Measurements from ENCODE around the gene STK39. TPM values are rescaled to one million over a fixed set of nuclear protein-coding genes. Genes with fewer than 3 reads are reported as not detected.

The STK39 gene
- total RNA-seq, 4 donors from 2014 or later: 13.8 to 28.2 (median 18.3) TPM

DNA sequence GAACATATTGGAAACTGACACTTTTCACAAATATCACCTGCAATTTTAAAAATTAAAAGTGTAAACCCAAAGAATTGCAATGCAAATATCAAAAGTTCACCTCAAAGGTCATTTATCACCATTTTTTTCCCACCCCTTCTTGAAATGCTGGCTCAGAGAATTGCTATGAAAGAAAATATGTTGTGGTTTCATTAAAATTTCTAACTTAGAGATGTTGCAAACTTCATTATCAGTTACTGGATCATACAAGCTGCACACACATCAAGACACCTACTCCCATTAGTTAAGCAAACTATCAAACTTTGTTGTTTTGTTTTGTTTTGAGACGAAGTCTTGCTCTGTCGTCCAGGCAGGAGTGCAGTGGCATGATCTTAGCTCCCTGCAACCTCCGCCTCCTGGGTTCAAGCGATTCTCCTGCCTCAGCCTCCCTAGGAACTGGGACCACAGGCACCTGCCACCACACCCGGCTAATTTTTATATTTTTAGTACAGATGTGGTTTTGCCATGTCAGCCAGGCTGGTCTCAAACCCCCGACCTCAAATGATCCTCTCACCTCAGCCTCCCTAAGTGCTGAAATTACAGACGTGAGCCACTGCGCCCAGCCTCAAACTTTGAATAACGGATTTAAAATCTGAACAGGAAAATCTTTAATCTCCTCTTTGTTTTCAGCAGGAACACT lies 37.0 kb downstream of the STK39 start:
- no peaks in the 10 kb centered on the region for H3K36me3 ChIP-seq
- H3K9me3 ChIP-seq: no peaks in the 10 kb centered on the region
- 79% methylated on average over 9 of the region's 9 CpGs for WGBS
- DNase-seq (ENCODE audit: low spot score in 2 of 2): no peak
- peaks cover 15% of the 10 kb centered on the region for H3K4me1 ChIP-seq
- H3K4me3 ChIP-seq: peak overlapping the region; percentile 10
- H3K27me3 ChIP-seq: no peaks in the 10 kb centered on the region
- no peak for TF ChIP-seq POLR2A (IDR thresholded peaks at IDR 0.05)
- no peak for TF ChIP-seq EP300 (IDR thresholded peaks at IDR 0.05)
- no peak for TF ChIP-seq POLR2AphosphoS5 (IDR thresholded peaks at IDR 0.05)
- TF ChIP-seq, protein P1, sequence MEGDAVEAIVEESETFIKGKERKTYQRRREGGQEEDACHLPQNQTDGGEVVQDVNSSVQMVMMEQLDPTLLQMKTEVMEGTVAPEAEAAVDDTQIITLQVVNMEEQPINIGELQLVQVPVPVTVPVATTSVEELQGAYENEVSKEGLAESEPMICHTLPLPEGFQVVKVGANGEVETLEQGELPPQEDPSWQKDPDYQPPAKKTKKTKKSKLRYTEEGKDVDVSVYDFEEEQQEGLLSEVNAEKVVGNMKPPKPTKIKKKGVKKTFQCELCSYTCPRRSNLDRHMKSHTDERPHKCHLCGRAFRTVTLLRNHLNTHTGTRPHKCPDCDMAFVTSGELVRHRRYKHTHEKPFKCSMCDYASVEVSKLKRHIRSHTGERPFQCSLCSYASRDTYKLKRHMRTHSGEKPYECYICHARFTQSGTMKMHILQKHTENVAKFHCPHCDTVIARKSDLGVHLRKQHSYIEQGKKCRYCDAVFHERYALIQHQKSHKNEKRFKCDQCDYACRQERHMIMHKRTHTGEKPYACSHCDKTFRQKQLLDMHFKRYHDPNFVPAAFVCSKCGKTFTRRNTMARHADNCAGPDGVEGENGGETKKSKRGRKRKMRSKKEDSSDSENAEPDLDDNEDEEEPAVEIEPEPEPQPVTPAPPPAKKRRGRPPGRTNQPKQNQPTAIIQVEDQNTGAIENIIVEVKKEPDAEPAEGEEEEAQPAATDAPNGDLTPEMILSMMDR (IDR thresholded peaks at IDR 0.05): no peak
- peak overlapping the region; percentile 32 for H3K27ac ChIP-seq

DNA sequence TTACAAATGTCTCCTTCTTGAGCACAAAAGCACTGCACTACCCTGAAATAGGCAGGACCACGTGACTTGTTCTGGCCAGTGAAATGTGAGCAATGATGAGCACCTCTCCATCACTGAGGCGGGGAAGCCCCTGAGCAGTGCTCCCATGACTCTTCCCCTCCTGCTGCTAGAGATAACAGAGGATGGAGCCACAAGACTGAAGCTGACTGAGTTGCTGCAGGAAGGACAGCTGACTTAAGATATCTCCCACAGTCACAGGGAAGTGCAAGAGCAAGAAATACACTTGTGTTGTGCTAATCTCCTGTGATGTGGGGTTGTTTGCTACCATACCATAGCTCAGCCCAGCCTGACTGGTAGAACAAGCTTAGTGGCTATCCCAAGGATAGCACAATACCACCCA lies 38.7 kb downstream of the STK39 start:
- Histone ChIP-seq H3K9me3 (no peaks in the 10 kb centered on the region), H3K4me3 (no peak overlapping the region), H3K27me3 (no peaks in the 10 kb centered on the region), H3K4me1 (peaks cover 15% of the 10 kb centered on the region), H3K36me3 (no peaks in the 10 kb centered on the region), H3K27ac (no peak overlapping the region)
- TF ChIP-seq EP300 (IDR thresholded peaks at IDR 0.05) (no peak), POLR2AphosphoS5 (IDR thresholded peaks at IDR 0.05) (no peak), POLR2A (IDR thresholded peaks at IDR 0.05) (no peak)
- TF ChIP-seq, protein P1 (IDR thresholded peaks at IDR 0.05): no peak
- no peak for DNase-seq (ENCODE audit: low spot score in 2 of 2)
- WGBS: 100% methylated on average over 2 of the region's 2 CpGs

DNA sequence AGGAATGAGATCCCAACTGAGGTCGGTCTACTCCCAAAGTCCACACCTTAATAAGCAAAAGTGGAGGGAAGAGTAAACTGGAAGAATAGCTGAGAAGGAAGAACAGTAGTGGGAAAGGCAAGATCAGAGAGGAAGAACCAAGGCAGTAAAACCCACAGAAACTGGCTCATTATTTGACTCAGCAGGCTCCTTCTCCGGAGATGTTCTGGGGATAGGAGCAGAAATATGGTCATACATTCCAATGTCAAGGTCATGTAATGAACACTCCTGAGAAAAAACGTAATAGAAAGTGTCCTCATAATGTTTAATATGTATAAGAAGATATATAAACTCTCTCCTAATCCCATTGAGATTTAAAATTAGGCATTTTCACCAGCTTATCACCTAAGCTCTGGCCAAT lies 39.5 kb downstream of the STK39 start:
- H3K4me1 ChIP-seq: peaks cover 15% of the 10 kb centered on the region
- no peak for TF ChIP-seq POLR2A (IDR thresholded peaks at IDR 0.05)
- TF ChIP-seq EP300 (IDR thresholded peaks at IDR 0.05): no peak
- TF ChIP-seq, protein P1 (IDR thresholded peaks at IDR 0.05): no peak
- TF ChIP-seq POLR2AphosphoS5 (IDR thresholded peaks at IDR 0.05): no peak
- no peaks in the 10 kb centered on the region for H3K27me3 ChIP-seq
- H3K27ac ChIP-seq: no peak overlapping the region
- no peak for DNase-seq (ENCODE audit: low spot score in 2 of 2)
- H3K9me3 ChIP-seq: no peaks in the 10 kb centered on the region
- WGBS: 90% methylated on average over 3 of the region's 3 CpGs
- H3K4me3 ChIP-seq: no peak overlapping the region
- H3K36me3 ChIP-seq: no peaks in the 10 kb centered on the region

DNA sequence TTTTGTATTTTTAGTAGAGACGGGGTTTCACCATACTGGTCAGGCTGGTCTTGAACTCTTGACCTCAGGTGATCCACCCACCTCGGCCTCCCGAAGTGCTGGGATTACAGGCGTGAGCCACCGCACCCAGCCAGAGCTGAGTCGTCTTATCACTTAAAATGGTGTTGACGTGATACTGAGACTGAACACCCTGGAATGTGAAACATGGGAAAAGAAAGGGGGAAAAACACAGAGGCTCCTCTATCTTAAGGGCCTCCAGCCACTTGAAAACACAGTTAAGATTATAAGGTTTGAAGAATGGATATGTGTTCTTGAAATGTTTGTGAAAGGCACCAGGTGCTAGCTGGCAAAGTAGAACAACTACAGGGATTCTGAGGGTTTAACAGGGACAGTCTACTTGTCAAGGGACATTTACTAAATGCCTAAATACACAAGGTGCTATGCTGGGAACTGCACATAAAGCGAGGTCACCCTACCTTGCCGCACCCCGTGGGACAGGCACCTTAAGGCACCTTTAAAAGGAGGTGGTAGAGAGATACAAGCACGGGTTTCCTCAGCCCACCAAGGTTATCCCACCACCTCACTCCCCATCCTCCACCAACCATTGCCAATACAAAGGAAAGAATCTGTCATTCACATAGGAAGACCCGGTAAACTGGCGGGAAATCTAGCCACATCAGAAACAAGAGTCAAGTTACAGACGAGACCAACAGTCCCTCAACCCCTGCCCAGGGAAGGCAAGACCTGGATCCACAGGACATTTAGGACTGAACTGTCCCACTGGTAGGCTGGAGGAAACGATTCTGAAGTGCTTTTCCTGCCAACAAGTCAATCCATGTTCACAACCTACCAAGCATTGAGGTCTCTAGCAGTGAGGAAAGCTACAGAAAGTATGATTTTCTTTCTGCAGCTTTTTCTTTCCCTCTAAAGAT lies 43.4 kb downstream of the STK39 start:
- Histone ChIP-seq H3K27ac (no peak overlapping the region), H3K4me1 (peaks cover 8% of the 10 kb centered on the region), H3K36me3 (no peaks in the 10 kb centered on the region), H3K4me3 (no peak overlapping the region), H3K9me3 (no peaks in the 10 kb centered on the region), H3K27me3 (no peaks in the 10 kb centered on the region)
- DNase-seq (ENCODE audit: low spot score in 2 of 2): no peak
- TF ChIP-seq EP300 (IDR thresholded peaks at IDR 0.05) (no peak), POLR2A (IDR thresholded peaks at IDR 0.05) (no peak)
- TF ChIP-seq, protein P1 (IDR thresholded peaks at IDR 0.05): no peak
- WGBS: 88% methylated on average over 15 of the region's 15 CpGs

DNA sequence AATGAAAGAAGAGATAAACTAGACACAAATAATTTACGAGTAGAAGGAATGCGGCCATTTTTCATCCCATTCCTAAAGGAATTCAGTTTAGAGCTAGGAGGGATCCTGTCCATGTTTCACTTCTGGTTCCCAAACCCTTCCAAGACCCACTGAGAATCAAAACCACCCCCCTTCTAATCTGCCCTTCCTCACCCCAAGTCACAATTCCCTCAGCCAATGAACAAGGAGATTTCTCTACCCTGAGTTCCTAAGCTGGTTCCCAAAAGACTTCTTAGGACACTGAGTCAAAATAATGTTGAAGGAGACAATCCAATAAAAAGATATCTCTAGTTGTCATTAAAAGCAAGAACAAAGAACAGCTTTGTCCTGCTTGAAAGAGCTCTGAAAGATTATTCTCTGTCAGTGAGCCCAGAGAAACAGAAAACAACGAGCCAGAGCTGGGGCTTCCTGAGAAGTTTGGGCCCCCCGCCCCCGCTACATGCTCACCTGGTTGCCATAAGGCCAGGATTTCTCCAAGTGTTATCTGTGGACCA lies 45.7 kb downstream of the STK39 start:
- WGBS: 76% methylated on average over 5 of the region's 5 CpGs
- TF ChIP-seq EP300 (IDR thresholded peaks at IDR 0.05) (no peak), POLR2A (IDR thresholded peaks at IDR 0.05) (no peak), POLR2AphosphoS5 (IDR thresholded peaks at IDR 0.05) (no peak)
- TF ChIP-seq, protein P1 (IDR thresholded peaks at IDR 0.05): no peak
- no peaks in the 10 kb centered on the region for H3K36me3 ChIP-seq

More for the DNA sequence above, 45.7 kb downstream of the STK39 start:
- no peaks in the 10 kb centered on the region for H3K27me3 ChIP-seq
- peaks cover 8% of the 10 kb centered on the region for H3K4me1 ChIP-seq
- H3K9me3 ChIP-seq: no peaks in the 10 kb centered on the region
- H3K27ac ChIP-seq: no peak overlapping the region
- DNase-seq (ENCODE audit: low spot score in 2 of 2): no peak
- no peak overlapping the region for H3K4me3 ChIP-seq
